ENCODE data around the gene LCORL. TPM values are rescaled to one million over a fixed set of nuclear protein-coding genes. Genes with fewer than 3 reads are reported as not detected.
"Not testable (repeated sequence)": the region's sequence is repeated elsewhere in the genome, so short reads cannot be mapped to it uniquely, and the experiment has no call there.

Gene LCORL
- 11.0 and 15.0 TPM in 2 replicates for total RNA-seq

- DNase-seq (ENCODE audit: low read depth in 2 of 2): peak; percentile 95 to 98
These were observed at the start of gene LCORL for GRCh38 chr4:18021720-18022571. TSS of gene LCORL (minus strand) at chr4:18021755. CDS start at chr4:18021751, 4 bp downstream.

GRCh38 chr4:18069810-18070209 is 48.3 kb upstream of the LCORL start:
- DNase-seq (ENCODE audit: low read depth in 2 of 2): peak; percentile 49 to 86

GRCh38 chr4:18067031-18067430 is 45.5 kb upstream of the LCORL start:
- DNase-seq (ENCODE audit: low read depth in 2 of 2): peak in 1 of 2 donors; percentile 39

GRCh38 chr4:18063079-18063478 is 41.5 kb upstream of the LCORL start:
- DNase-seq (ENCODE audit: low read depth in 2 of 2): no peak

GRCh38 chr4:18057821-18058533 is 36.4 kb upstream of the LCORL start:
- DNase-seq (ENCODE audit: low read depth in 2 of 2): no peak

- DNase-seq (ENCODE audit: low read depth in 2 of 2): no peak
These were observed 34.5 kb upstream of the LCORL start for GRCh38 chr4:18056030-18056429.

- no peak for DNase-seq (ENCODE audit: low read depth in 2 of 2)
These were observed 30.6 kb upstream of the LCORL start for GRCh38 chr4:18052158-18052557.

- no peak for DNase-seq (ENCODE audit: low read depth in 2 of 2)
These were observed 29.7 kb upstream of the LCORL start for GRCh38 chr4:18051281-18051680.

GRCh38 chr4:18050448-18050847 is 28.9 kb upstream of the LCORL start:
- no peak for DNase-seq (ENCODE audit: low read depth in 2 of 2)

- no peak for DNase-seq (ENCODE audit: low read depth in 2 of 2)
These were observed 27.9 kb upstream of the LCORL start for GRCh38 chr4:18049446-18049845.

GRCh38 chr4:18042754-18043153 is 21.2 kb upstream of the LCORL start:
- DNase-seq (ENCODE audit: low read depth in 2 of 2): no peak

- no peak for DNase-seq (ENCODE audit: low read depth in 2 of 2)
These were observed 20.5 kb upstream of the LCORL start for GRCh38 chr4:18042012-18042411.

GRCh38 chr4:18041114-18041513 is 19.6 kb upstream of the LCORL start:
- no peak for DNase-seq (ENCODE audit: low read depth in 2 of 2)

- no peak for DNase-seq (ENCODE audit: low read depth in 2 of 2)
These were observed 17.6 kb upstream of the LCORL start for GRCh38 chr4:18039113-18039512.

- not testable (repeated sequence) for DNase-seq (ENCODE audit: low read depth in 2 of 2)
These were observed 14.8 kb upstream of the LCORL start for GRCh38 chr4:18036369-18036768.

GRCh38 chr4:18034099-18034498 is 12.5 kb upstream of the LCORL start:
- DNase-seq (ENCODE audit: low read depth in 2 of 2): no peak

- no peak for DNase-seq (ENCODE audit: low read depth in 2 of 2)
These were observed 11.8 kb upstream of the LCORL start for GRCh38 chr4:18033111-18034085.

GRCh38 chr4:18025288-18025687 is 3.7 kb upstream of the LCORL start:
- no peak for DNase-seq (ENCODE audit: low read depth in 2 of 2)

GRCh38 chr4:18022572-18023050 is 1.1 kb upstream of the LCORL start:
- peak in 1 of 2 donors; percentile 6 for DNase-seq (ENCODE audit: low read depth in 2 of 2)

GRCh38 chr4:18021470-18021719 is 160 bp downstream of the LCORL start:
- DNase-seq (ENCODE audit: low read depth in 2 of 2): no peak

- peak; percentile 61 to 82 for DNase-seq (ENCODE audit: low read depth in 2 of 2)
These were observed 685 bp downstream of the LCORL start for GRCh38 chr4:18020671-18021469.
